Cardiac muscle cell (in vitro differentiated cells and primary cell): ENCODE measurements around the gene PLXNA1. TPM values are rescaled to one million over a fixed set of nuclear protein-coding genes. Genes with fewer than 3 reads are reported as not detected.

ENCODE experiments used
- DNase-seq, 2 donors: peaks; one replicate each; pipeline versions ENCODE4 v3.0.0 to v3.0.0-alpha.2; 2010 to 2017; ENCODE audit warnings: low read depth in 1 of 2, low spot score in 1 of 2
- H3K27ac ChIP-seq: fragments of 200-600 bp; sonication (generic); 2 replicates; pipeline ENCODE4 v1.5.1; 2016
- H3K27me3 ChIP-seq: fragments of 200-600 bp; sonication (generic); 2 replicates; pipeline ENCODE4 v1.6.0; 2016; ENCODE audit warnings: control low read depth
- H3K36me3 ChIP-seq: fragments of 200-600 bp; sonication (generic); 2 replicates; pipeline ENCODE4 v1.5.1; 2016; ENCODE audit warnings: control low read depth
- H3K4me1 ChIP-seq: fragments of 200-600 bp; sonication (generic); 2 replicates; pipeline ENCODE4 v1.8.1; 2017; ENCODE audit warnings: low read depth, mild to moderate bottlenecking, mixed run types
- H3K4me3 ChIP-seq: fragments of 200-600 bp; sonication (generic); 2 replicates; pipeline ENCODE4 v1.5.1; 2016; ENCODE audit warnings: mild to moderate bottlenecking
- H3K9me3 ChIP-seq: fragments of 200-600 bp; sonication (generic); 2 replicates; pipeline ENCODE4 v1.5.1; 2017; ENCODE audit warnings: low read depth, mild to moderate bottlenecking, control low read depth
- CTCF ChIP-seq: IDR thresholded peaks from 2 replicates; pipeline ENCODE4 v1.5.1; 2012; ENCODE audit warnings: low read depth, mild to moderate bottlenecking, low read length
- polyA plus RNA-seq: library from polyadenylated mRNA; unstranded; fragments of >200 nt; fragmentation: Nextera tagmentation; extraction: Ambion mirVana; gene quantifications from 2 replicates; pipeline ENCODE4 v1.2.1, GENCODE V29; 2016
- total RNA-seq: library from RNA; depleted of rRNA; stranded (reverse); fragments of >200 nt; gene quantifications from 2 replicates; pipeline ENCODE4 v1.2.3, GENCODE V29; 2016

Gene PLXNA1
- total and polyA plus RNA-seq, 2 experiments from 2014 or later, result 19.5 to 71.0 TPM

DNA sequence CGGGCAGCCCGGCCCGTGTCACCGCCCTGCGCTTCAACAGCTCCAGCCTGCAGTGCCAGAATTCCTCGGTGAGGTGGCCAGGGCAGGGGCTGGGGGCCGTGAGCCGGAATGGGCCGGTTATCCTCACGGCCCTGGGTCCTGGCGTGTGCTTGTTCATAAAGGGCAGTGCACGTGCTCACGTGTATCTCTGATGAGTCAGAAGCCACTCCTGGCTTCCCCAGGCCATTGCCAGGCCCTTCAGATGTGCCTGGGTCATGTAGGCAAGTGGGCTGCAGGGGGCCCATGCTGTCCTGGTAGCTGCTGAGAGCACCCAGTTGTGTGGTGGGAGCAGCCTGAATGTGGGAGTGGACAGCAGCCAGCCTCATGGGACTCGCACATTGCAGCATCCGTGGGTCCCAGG, 29.2 kb downstream of the PLXNA1 start:
- Histone ChIP-seq H3K4me3 (no peak overlapping the region), H3K9me3 (no peaks in the 10 kb centered on the region), H3K36me3 (peaks cover 21% of the 10 kb centered on the region), H3K4me1 (no peaks in the 10 kb centered on the region), H3K27me3 (no peaks in the 10 kb centered on the region), H3K27ac (no peak overlapping the region)
- TF ChIP-seq CTCF, result no peak
- peak in 1 of 2 donors; percentile 16 for DNase-seq

- H3K4me1 ChIP-seq, result no peaks in the 10 kb centered on the region
These were observed 30.3 kb downstream of the PLXNA1 start for GRCh38 chr3:127013181-127013580.

GRCh38 chr3:127013758-127014535, 31.0 kb downstream of the PLXNA1 start:
- Histone ChIP-seq H3K4me3 (no peak overlapping the region), H3K9me3 (no peaks in the 10 kb centered on the region), H3K27me3 (no peaks in the 10 kb centered on the region), H3K4me1 (no peaks in the 10 kb centered on the region), H3K36me3 (peaks cover 30% of the 10 kb centered on the region), H3K27ac (no peak overlapping the region)
- no peak for TF ChIP-seq CTCF
- DNase-seq, result no peak

More at GRCh38 chr3:127013181-127013580, 30.3 kb downstream of the PLXNA1 start:
- H3K36me3 ChIP-seq, result peaks cover 24% of the 10 kb centered on the region
- no peak for DNase-seq
- H3K27ac ChIP-seq, result no peak overlapping the region
- no peak for TF ChIP-seq CTCF
- no peaks in the 10 kb centered on the region for H3K9me3 ChIP-seq
- H3K4me3 ChIP-seq, result no peak overlapping the region
- no peaks in the 10 kb centered on the region for H3K27me3 ChIP-seq

DNA sequence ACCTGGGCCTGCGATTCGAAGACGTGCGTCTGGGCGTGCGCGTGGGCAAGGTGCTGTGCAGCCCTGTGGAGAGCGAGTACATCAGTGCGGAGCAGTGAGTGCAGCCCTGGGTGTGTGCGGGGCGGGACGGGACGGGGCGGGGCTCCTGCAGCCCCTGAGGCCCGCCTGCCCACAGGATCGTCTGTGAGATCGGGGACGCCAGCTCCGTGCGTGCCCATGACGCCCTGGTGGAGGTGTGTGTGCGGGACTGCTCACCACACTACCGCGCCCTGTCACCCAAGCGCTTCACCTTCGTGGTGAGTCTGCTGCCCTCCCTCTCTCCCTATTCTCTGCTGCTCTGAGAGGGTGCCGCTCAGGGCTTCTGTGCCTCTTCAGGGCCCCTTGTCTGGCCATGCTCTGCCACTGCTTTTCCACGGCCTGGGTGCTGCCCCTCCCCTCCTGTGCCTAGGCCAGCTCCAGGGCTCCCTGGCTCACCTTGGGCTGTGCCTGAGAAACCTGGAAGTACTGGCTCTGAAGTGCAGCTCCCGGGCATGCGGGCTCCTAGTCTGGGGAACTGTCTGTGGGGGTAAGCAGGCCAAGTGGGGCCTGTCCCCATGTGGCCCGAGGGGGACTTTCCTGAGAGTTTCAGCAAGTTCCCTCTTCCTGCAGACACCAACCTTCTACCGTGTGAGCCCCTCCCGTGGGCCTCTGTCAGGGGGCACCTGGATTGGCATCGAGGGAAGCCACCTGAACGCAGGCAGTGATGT, 31.8 kb downstream of the PLXNA1 start:
- Histone ChIP-seq H3K4me1 (no peaks in the 10 kb centered on the region), H3K4me3 (no peak overlapping the region), H3K9me3 (no peaks in the 10 kb centered on the region), H3K36me3 (peaks cover 30% of the 10 kb centered on the region), H3K27ac (no peak overlapping the region), H3K27me3 (no peaks in the 10 kb centered on the region)
- DNase-seq, result no peak
- TF ChIP-seq CTCF, result no peak

GRCh38 chr3:127015282-127016042, 32.5 kb downstream of the PLXNA1 start:
- Histone ChIP-seq H3K4me1 (no peaks in the 10 kb centered on the region), H3K4me3 (no peak overlapping the region), H3K9me3 (no peaks in the 10 kb centered on the region), H3K27ac (no peak overlapping the region), H3K36me3 (peaks cover 30% of the 10 kb centered on the region), H3K27me3 (no peaks in the 10 kb centered on the region)
- DNase-seq, result no peak
- no peak for TF ChIP-seq CTCF
